HEK293T (cell line): ENCODE measurements around the gene NMUR1.

Experiments
- CTCF ChIA-PET: fragments of 350-600 bp; formaldehyde crosslinking; extraction: SDS; loops from one replicate; lab custom pipeline; 2021; ENCODE audit warnings: antibody characterized with exemption, inconsistent platforms; lab: Yijun Ruan, JAX
- POLR2A ChIA-PET: fragments of 350-600 bp; formaldehyde crosslinking; extraction: SDS; loops from one replicate; lab custom pipeline; 2020; ENCODE audit warnings: antibody characterized with exemption, inconsistent platforms; lab: Yijun Ruan, JAX
- DNase-seq: peaks from one replicate; pipeline ENCODE4 v3.0.0; 2012; ENCODE audit warnings: mixed read lengths; ENCODE audit errors: extremely low spot score
- ARNT ChIP-seq: fragments of 450-650 bp; IDR thresholded peaks from 2 replicates; pipeline ENCODE4 v1.6.1; 2017; ENCODE audit warnings: mild to moderate bottlenecking
- BHLHE40 ChIP-seq: fragments of 450-650 bp; IDR thresholded peaks from 2 replicates; pipeline ENCODE4 v1.6.1; 2016; ENCODE audit warnings: mild to moderate bottlenecking, moderate library complexity, borderline replicate concordance
- CTBP1 ChIP-seq: fragments of 450-650 bp; IDR thresholded peaks from 2 replicates; pipeline ENCODE4 v1.6.1; 2016; ENCODE audit warnings: borderline replicate concordance
- ELF4 ChIP-seq: fragments of 450-650 bp; IDR thresholded peaks from 2 replicates; pipeline ENCODE4 v1.6.1; 2017; ENCODE audit warnings: antibody characterized with exemption
- FOXA1 ChIP-seq: fragments of 450-650 bp; IDR thresholded peaks from 2 replicates; pipeline ENCODE4 v1.6.1; 2016; ENCODE audit warnings: mild to moderate bottlenecking
- FOXK2 ChIP-seq: fragments of 450-650 bp; IDR thresholded peaks from 2 replicates; pipeline ENCODE4 v1.6.1; 2016; ENCODE audit warnings: mild to moderate bottlenecking
- FOXM1 ChIP-seq: fragments of 450-650 bp; IDR thresholded peaks from 2 replicates; pipeline ENCODE4 v1.6.1; 2017; ENCODE audit warnings: mild to moderate bottlenecking, borderline replicate concordance
- HDGF ChIP-seq: fragments of 450-650 bp; IDR thresholded peaks from 2 replicates; pipeline ENCODE4 v1.6.1; 2017; ENCODE audit warnings: antibody characterized with exemption, borderline replicate concordance
- L3MBTL2 ChIP-seq: fragments of 450-650 bp; conservative IDR thresholded peaks from 2 replicates; pipeline ENCODE4 v1.6.1; 2016; ENCODE audit warnings: mild to moderate bottlenecking
- LEF1 ChIP-seq: fragments of 450-650 bp; IDR thresholded peaks from 2 replicates; pipeline ENCODE4 v1.6.1; 2017; ENCODE audit warnings: mild to moderate bottlenecking, borderline replicate concordance
- NFRKB ChIP-seq: fragments of 450-650 bp; IDR thresholded peaks from 2 replicates; pipeline ENCODE4 v1.6.1; 2016; ENCODE audit warnings: mild to moderate bottlenecking, moderate library complexity
- PKNOX1 ChIP-seq: fragments of 450-650 bp; IDR thresholded peaks from 2 replicates; pipeline ENCODE4 v1.6.1; 2016
- SP1 ChIP-seq: fragments of 450-650 bp; IDR thresholded peaks from 2 replicates; pipeline ENCODE4 v1.6.1; 2017
- SUZ12 ChIP-seq: fragments of 450-650 bp; IDR thresholded peaks from 2 replicates; pipeline ENCODE4 v1.6.1; 2016; ENCODE audit warnings: mild to moderate bottlenecking
- TARDBP ChIP-seq: fragments of 450-650 bp; IDR thresholded peaks from 2 replicates; pipeline ENCODE4 v1.6.1; 2016
- ZNF384 ChIP-seq: fragments of 450-650 bp; IDR thresholded peaks from 2 replicates; pipeline ENCODE4 v1.6.1; 2016

The NMUR1 gene

GRCh38 chr2:231546014-231546715, 15.9 kb upstream of the NMUR1 start:
- ChIA-PET CTCF (interaction anchor here (0.5 to 1.0 kb wide), 2 partner anchors 12 kb away, joined by 3 to 5 read pairs; no protein-coding TSS in a partner anchor), POLR2A (no interaction called here)
- DNase-seq, result no peak
- TF ChIP-seq CTBP1 (no peak), ZNF384 (no peak), FOXK2 (no peak), LEF1 (no peak), ARNT (no peak), SP1 (no peak), HDGF (no peak)

- ChIA-PET POLR2A (no interaction called here), CTCF (interaction anchor here (0.5 to 1.0 kb wide), 2 partner anchors 11 to 13 kb away, joined by 3 to 5 read pairs; no protein-coding TSS in a partner anchor)
- TF ChIP-seq LEF1 (no peak), BHLHE40 (no peak), FOXK2 (no peak), ARNT (no peak), ZNF384 (no peak), FOXM1 (no peak), ELF4 (no peak), PKNOX1 (no peak), HDGF (no peak), FOXA1 (no peak), TARDBP (no peak), L3MBTL2 (no peak), CTBP1 (no peak), SP1 (no peak)
- no peak for DNase-seq
Measured at GRCh38 chr2:231545105-231545902, 15.1 kb upstream of the NMUR1 start.

GRCh38 chr2:231542136-231542535, 11.9 kb upstream of the NMUR1 start:
- ChIA-PET POLR2A (no interaction called here), CTCF (no interaction called here)
- no peak for DNase-seq
- TF ChIP-seq NFRKB, result no peak
- TF ChIP-seq ARNT, result no peak
- no peak for TF ChIP-seq FOXM1
- no peak for TF ChIP-seq LEF1

GRCh38 chr2:231541645-231542044, 11.4 kb upstream of the NMUR1 start:
- POLR2A ChIA-PET, result interaction anchor here (1.2 kb wide), 1 partner anchor 63 kb away, joined by 3 read pairs; no protein-coding TSS in a partner anchor

GRCh38 chr2:231539991-231540390, 9.7 kb upstream of the NMUR1 start:
- no peak for DNase-seq
- TF ChIP-seq HDGF (no peak), FOXK2 (no peak), PKNOX1 (no peak), LEF1 (no peak), CTBP1 (no peak)
- ChIA-PET POLR2A (no interaction called here), CTCF (interaction anchor here (0.6 to 0.8 kb wide), 3 partner anchors 18 to 38 kb away, joined by 3 to 5 read pairs (median 3); no protein-coding TSS in a partner anchor)

More at GRCh38 chr2:231541645-231542044, 11.4 kb upstream of the NMUR1 start:
- peak; percentile 46 for DNase-seq
- CTCF ChIA-PET, result interaction anchor here (0.6 to 0.8 kb wide), 4 partner anchors 9 to 27 kb away, joined by 3 to 5 read pairs (median 3); no protein-coding TSS in a partner anchor
- TF ChIP-seq HDGF, result no peak
- no peak for TF ChIP-seq L3MBTL2
- TF ChIP-seq ARNT, result no peak
- no peak for TF ChIP-seq ELF4
- TF ChIP-seq PKNOX1, result no peak
- no peak for TF ChIP-seq CTBP1
- TF ChIP-seq SP1, result no peak
- no peak for TF ChIP-seq TARDBP
- TF ChIP-seq ZNF384, result no peak
- TF ChIP-seq FOXK2, result no peak
- no peak for TF ChIP-seq SUZ12
- TF ChIP-seq FOXM1, result no peak
- no peak for TF ChIP-seq LEF1
- no peak for TF ChIP-seq NFRKB
- TF ChIP-seq FOXA1, result no peak
- no peak for TF ChIP-seq BHLHE40

- ChIA-PET POLR2A (no interaction called here), CTCF (interaction anchor here (0.6 kb wide), 2 partner anchors 18 to 309 kb away, joined by 3 to 4 read pairs; no protein-coding TSS in a partner anchor)
- TF ChIP-seq TARDBP, result no peak
- no peak for TF ChIP-seq SUZ12
- no peak for TF ChIP-seq L3MBTL2
- TF ChIP-seq FOXM1, result no peak
- no peak for TF ChIP-seq PKNOX1
- TF ChIP-seq SP1, result no peak
- TF ChIP-seq ARNT, result no peak
- no peak for TF ChIP-seq NFRKB
- no peak for TF ChIP-seq HDGF
- TF ChIP-seq ELF4, result no peak
- TF ChIP-seq ZNF384, result no peak
- TF ChIP-seq CTBP1, result no peak
- TF ChIP-seq FOXA1, result no peak
- no peak for TF ChIP-seq FOXK2
- no peak for TF ChIP-seq LEF1
- no peak for DNase-seq
Measured at GRCh38 chr2:231535961-231536360, 5.7 kb upstream of the NMUR1 start.
